GDM1 (cell line): ENCODE results near the gene ZBTB11.
"Not testable (repeated sequence)": the region's sequence is repeated elsewhere in the genome, so short reads cannot be mapped to it uniquely, and the experiment has no call there.

ENCODE experiments used
- DNase-seq: peaks from one replicate; lab custom pipeline; 2025; lab: John Stamatoyannopoulos, UW

The ZBTB11 gene, protein sequence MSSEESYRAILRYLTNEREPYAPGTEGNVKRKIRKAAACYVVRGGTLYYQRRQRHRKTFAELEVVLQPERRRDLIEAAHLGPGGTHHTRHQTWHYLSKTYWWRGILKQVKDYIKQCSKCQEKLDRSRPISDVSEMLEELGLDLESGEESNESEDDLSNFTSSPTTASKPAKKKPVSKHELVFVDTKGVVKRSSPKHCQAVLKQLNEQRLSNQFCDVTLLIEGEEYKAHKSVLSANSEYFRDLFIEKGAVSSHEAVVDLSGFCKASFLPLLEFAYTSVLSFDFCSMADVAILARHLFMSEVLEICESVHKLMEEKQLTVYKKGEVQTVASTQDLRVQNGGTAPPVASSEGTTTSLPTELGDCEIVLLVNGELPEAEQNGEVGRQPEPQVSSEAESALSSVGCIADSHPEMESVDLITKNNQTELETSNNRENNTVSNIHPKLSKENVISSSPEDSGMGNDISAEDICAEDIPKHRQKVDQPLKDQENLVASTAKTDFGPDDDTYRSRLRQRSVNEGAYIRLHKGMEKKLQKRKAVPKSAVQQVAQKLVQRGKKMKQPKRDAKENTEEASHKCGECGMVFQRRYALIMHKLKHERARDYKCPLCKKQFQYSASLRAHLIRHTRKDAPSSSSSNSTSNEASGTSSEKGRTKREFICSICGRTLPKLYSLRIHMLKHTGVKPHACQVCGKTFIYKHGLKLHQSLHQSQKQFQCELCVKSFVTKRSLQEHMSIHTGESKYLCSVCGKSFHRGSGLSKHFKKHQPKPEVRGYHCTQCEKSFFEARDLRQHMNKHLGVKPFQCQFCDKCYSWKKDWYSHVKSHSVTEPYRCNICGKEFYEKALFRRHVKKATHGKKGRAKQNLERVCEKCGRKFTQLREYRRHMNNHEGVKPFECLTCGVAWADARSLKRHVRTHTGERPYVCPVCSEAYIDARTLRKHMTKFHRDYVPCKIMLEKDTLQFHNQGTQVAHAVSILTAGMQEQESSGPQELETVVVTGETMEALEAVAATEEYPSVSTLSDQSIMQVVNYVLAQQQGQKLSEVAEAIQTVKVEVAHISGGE

DNA sequence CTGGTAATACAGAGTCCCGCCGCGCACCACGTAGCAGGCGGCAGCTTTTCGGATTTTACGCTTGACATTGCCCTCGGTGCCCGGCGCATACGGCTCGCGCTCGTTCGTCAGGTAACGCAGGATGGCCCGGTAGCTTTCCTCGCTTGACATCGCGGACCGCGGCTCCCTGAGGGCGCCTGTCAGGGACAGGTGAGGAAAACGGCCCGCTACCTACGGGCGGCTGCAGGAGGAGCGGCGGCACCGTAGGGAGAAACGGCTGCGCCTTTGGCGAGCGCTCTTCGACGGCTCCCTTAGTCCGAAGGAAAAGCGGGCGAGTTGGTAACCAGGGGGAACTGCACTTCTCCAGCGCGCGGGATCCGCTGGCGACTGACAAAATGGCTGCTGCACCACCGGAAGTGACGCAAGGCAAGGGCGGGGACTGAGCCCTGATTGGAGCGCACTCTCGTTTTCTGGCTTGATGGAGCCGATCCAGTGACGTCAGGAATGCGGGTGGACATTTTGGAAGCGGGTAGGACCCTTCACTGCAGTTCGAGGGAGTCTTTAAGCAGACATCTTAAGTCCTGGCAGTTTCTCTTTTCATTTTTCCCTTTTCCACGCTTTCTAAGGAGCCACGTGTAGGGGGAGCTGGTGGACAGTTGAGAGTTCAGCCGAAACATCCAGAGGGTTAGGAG, at the start of gene ZBTB11:
TSS of gene ZBTB11 (minus strand) at position 368 of the 671 bp plus-strand sequence. CDS start at position 150, 218 bp downstream.
- no peak for DNase-seq

- DNase-seq, result no peak
These were observed 49.0 kb upstream of the ZBTB11 start for GRCh38 chr3:101725890-101726275.

GRCh38 chr3:101725194-101725889, 48.4 kb upstream of the ZBTB11 start:
- DNase-seq, result no peak

DNA sequence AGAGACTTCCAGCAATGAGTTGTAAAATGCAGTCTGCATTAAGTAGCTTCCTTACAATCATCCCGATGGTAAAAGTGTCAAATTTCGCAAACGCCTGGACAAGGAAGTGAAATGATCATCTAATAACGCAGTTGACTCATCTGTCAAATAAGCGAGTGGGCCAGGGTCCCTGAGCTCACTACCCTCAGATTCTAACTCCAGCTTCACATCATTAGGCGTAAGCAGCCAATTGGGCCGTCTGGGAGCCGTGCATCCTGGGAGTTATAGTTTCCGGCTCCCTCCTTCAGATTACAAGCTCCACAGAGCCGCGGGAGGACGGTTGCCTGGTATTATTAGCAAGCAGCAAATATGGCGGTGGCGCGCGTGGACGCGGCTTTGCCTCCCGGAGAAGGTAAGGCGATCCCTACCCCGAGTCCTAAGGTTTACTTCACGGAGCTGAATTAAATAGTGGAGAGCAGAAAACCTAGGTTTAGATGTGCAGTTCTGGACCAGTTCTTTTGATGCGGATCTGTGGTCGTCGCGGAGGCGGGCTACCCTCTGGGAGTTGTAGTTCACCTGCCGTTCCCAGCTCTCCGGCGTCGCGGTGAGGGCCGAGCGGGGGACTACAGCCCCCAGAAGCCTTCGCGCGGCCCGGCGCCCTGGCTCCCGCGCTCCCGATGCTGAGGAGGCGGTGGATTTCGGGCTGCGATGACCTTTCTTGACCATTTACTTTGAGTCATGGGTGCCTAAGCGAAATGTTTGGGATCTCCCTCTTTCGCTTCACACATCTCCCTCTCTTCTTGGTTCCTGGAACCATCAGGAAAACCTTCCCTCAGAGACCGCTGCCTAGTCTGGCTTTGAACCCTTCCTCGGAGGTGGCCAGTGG, 47.6 kb upstream of the ZBTB11 start, which contains the start of gene CEP97:
TSS of gene CEP97 (plus strand) at position 286 of the 865 bp plus-strand sequence. CDS start at position 349, 63 bp downstream.
- DNase-seq, result peak; percentile 83

GRCh38 chr3:101722394-101723173, 45.7 kb upstream of the ZBTB11 start:
- no peak for DNase-seq

DNA sequence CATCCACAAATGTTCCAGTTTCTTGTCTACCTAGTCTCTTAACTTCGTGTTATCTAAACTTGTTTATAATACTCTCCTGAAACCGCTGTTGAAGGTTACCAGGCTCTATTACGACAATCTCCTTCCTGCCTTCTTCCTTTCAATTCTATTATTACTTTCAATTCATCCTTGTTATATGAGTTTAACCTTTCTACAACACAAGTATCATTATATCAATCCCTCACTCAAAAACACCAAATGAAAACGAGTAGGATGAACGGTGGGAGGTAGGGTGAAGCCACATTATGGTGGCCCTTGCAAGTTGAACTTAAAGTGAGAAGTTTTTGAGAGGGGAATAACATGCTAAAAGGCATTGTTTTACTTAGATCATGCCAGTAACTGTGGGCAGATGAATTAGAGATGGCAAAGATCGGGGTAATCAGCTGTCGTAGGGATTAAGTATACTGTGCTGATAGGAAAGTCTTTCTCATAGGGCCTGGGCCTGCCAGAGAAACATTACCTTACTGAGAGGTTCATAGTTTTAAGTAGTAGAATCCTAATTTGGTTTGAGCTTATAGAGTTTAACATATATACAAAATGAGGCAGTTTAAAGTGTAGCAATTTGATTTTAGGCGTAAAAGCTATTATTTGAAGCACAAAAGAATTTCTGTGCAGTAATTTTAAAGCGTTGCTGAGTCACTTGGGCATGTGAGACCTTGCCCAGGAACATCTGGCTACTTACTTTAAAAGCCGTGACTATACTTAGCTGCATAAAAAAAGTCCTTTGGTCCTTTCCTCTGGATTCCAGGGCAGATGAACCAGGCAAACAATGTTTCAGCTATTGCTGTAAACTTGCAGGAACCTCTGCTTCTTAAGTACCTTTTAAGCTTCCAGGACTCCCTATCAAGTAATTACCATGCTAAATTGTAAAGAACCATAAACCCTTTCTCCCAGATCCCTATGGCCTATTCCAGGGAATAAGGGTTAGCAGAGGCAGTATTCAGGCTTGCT, 44.2 kb upstream of the ZBTB11 start:
- no peak for DNase-seq

DNA sequence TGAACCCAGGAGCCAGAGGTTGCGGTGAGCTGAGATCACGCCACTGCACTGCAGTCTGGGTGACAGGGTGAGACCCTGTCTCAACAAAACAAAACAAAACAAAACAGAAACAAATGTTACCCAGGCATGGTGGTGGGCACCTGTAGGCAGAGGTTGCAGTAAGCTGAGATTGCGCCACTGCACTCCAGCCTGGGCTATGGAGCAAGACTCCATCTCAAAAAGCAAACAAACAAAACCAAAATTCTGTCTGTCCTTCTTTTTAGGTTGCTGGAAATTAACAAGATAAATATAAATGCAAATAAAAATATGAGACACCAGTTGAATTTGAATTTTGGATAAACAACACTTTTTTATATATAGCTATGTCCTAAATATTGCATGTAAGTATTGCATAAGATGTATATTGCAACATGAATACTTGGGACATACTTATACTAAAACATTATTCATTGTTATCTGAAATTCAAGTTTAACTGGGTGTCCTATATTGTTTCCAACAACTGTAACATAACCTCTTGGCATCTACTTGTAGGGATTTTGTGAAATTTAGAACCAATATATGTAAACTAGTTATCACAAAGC, 42.8 kb upstream of the ZBTB11 start:
- no peak for DNase-seq

DNA sequence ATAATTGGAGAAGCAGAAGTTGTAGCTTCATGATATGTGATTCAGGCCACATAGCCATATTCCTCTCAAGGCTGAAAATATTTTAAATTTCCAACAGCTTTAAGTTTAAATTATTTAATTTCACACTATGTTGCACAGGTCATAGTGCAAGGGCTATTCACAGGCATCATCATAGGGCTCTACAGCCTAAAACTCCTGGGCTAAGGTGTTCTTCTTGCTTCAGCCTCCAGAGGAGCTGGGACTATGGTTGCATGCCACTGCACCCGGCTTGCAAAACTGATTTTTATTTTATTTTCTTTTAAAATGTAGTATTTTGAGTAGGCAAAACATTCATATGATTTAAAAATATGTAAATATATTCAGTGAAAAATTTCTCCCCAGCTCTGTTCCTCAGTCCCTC, 41.5 kb upstream of the ZBTB11 start:
- no peak for DNase-seq

- DNase-seq, result no peak
These were observed 32.2 kb upstream of the ZBTB11 start for GRCh38 chr3:101709126-101709525.

DNA sequence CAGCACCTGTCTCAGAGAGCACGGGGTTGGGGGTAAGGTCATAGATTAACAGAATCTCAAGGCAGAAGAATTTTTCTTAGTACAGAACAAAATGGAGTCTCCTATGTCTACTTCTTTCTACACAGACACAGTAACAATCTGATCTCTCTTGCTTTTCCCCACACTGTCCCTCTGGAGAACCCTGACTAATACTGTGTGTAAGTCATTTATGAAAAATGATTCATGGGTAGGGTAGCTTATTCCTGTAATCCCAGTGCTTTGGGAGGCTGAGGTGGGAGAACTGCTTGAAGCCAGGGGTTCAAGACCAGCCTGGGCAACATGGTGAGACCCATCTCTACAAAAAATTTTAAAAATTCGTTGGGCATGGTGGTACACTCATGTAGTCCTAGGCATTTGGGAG, 27.7 kb upstream of the ZBTB11 start:
- not testable (repeated sequence) for DNase-seq

DNA sequence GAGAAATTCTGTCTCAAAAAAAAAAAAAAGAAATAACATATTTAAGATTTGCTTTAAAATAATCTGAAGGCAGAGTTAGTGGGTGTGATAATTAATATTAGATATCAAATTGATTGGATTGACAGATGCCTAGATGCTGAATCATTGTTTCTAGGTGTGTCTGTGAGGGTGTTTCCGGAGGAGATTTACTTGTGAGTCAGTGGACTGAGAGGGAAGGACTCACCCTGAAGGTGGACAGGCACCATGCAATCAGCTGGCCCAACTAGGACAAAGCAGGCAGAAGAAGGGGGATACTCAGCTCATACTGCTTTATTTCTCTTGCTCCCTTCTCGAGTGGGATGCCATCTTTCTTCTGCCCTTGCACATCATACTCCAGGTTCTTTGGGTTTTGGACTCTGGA, 26.2 kb upstream of the ZBTB11 start:
- no peak for DNase-seq

GRCh38 chr3:101702726-101703125, 25.8 kb upstream of the ZBTB11 start:
- DNase-seq, result no peak

GRCh38 chr3:101701696-101702634, 25.0 kb upstream of the ZBTB11 start:
- DNase-seq, result no peak

- no peak for DNase-seq
These were observed 18.9 kb upstream of the ZBTB11 start for GRCh38 chr3:101695779-101696372.

- not testable (repeated sequence) for DNase-seq
These were observed 17.9 kb upstream of the ZBTB11 start for GRCh38 chr3:101694836-101695235.

DNA sequence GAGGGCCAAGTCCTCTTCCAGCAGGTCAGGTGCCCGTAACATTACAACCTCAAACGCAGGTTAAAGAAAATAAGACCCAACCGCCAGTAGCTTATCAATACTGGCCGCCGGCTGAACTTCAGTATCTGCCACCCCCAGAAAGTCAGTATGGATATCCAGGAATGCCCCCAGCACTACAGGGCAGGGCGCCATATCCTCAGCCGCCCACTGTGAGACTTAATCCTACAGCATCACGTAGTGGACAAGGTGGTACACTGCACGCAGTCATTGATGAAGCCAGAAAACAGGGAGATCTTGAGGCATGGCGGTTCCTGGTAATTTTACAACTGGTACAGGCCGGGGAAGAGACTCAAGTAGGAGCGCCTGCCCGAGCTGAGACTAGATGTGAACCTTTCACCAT, 16.6 kb upstream of the ZBTB11 start:
- DNase-seq, result not testable (repeated sequence)
